HepG2 (cell line): Measurements from ENCODE around the gene C19orf85. TPM values are rescaled to one million over a fixed set of nuclear protein-coding genes. Genes with fewer than 3 reads are reported as not detected.

Source experiments
- CCAR2 ChIP-seq: fragments of 200-400 bp; formaldehyde crosslinking; optimal IDR thresholded peaks from 2 replicates; pipeline ENCODE3; 2018; ENCODE audit warnings: low read depth, mild to moderate bottlenecking, low read length, moderate library complexity
- RORA ChIP-seq: sonication (generic); formaldehyde crosslinking; IDR thresholded peaks from 2 replicates; pipeline ENCODE4 v1.5.0; 2020; ENCODE audit warnings: mild to moderate bottlenecking, missing genetic modification reagents, moderate library complexity
- SETDB1 ChIP-seq: sonication (generic); formaldehyde crosslinking; IDR thresholded peaks from 2 replicates; pipeline ENCODE4 v1.5.1; 2020; ENCODE audit warnings: missing genetic modification reagents, mild to moderate bottlenecking, borderline replicate concordance
- ZBTB7B ChIP-seq: sonication (generic); formaldehyde crosslinking; IDR thresholded peaks from 2 replicates; pipeline ENCODE4 v1.4.0; 2020; ENCODE audit warnings: missing genetic modification reagents
- ZNF33B ChIP-seq: sonication (generic); formaldehyde crosslinking; IDR thresholded peaks from 2 replicates; pipeline ENCODE4 v1.5.1; 2020; ENCODE audit warnings: mild to moderate bottlenecking, missing genetic modification reagents
- ZNF572 ChIP-seq: sonication (generic); formaldehyde crosslinking; IDR thresholded peaks from 2 replicates; pipeline ENCODE4 v1.5.1; 2020; ENCODE audit warnings: mild to moderate bottlenecking, missing genetic modification reagents
- ZNF574 ChIP-seq: sonication (generic); formaldehyde crosslinking; IDR thresholded peaks from 2 replicates; pipeline ENCODE4 v1.4.0; 2020; ENCODE audit warnings: missing genetic modification reagents
- ZNF678 ChIP-seq: sonication (generic); formaldehyde crosslinking; IDR thresholded peaks from 2 replicates; pipeline ENCODE4 v1.4.0; 2020; ENCODE audit warnings: mild to moderate bottlenecking, missing genetic modification reagents
- polyA plus RNA-seq, 8 experiments: library from polyadenylated mRNA; depleted of rRNA in 3 of 8; stranded (reverse) in 7 of 8; unstranded in 1 of 8; fragments of >200 nt; fragmentation: Illumina TruSeq in 4 of 8; extraction: Trizol in 4 of 8; gene quantifications; 2 replicates each; pipeline versions ENCODE4 v1.2.1 to v1.2.3, GENCODE V29; 2011 to 2016; ENCODE audit warnings: low read depth in 4 of 8, missing spikeins in 1 of 8, mixed read lengths in 1 of 8; ENCODE audit not compliant: insufficient read depth in 1 of 8
- total RNA-seq, 5 experiments: library from RNA; depleted of rRNA; stranded (reverse); fragments of >200 nt; fragmentation: Illumina TruSeq; extraction: Trizol; gene quantifications; 2 replicates each; pipeline ENCODE4 v1.2.3, GENCODE V29; 2016; ENCODE audit warnings: low read depth in 1 of 5
- TF ChIP-seq, protein P1 (sequence below), 2 experiments: sonication (generic) in 1 of 2; formaldehyde crosslinking in 1 of 2; IDR thresholded peaks; 2 replicates each; pipeline versions ENCODE4 v1.6.1 to v1.9.0; 2014 to 2022; ENCODE audit warnings: antibody characterized with exemption in 1 of 2, borderline replicate concordance in 1 of 2, inconsistent platforms in 1 of 2, low read depth in 1 of 2, missing genetic modification reagents in 1 of 2
- TF ChIP-seq, protein P2 (sequence below): sonication (generic); formaldehyde crosslinking; conservative IDR thresholded peaks from 2 replicates; pipeline ENCODE4 v1.4.0; 2020; ENCODE audit warnings: missing genetic modification reagents
- TF ChIP-seq, protein P3 (sequence below): sonication (generic); formaldehyde crosslinking; IDR thresholded peaks from 2 replicates; pipeline ENCODE4 v1.4.0; 2020; ENCODE audit warnings: missing genetic modification reagents
- TF ChIP-seq, protein P4 (sequence below), 2 experiments: IDR thresholded peaks; 2 replicates each; pipeline ENCODE4 v1.6.1; 2011 to 2012; ENCODE audit warnings: low read length in 2 of 2, borderline replicate concordance in 1 of 2, low read depth in 1 of 2, mild to moderate bottlenecking in 1 of 2, moderate library complexity in 1 of 2

C19orf85 gene
- total and polyA plus RNA-seq, 2 of the 13 experiments (the other 11 are each of a cell fraction or from before 2014, with no cell fraction given), result not detected

- TF ChIP-seq ZNF574 (CRISPR knock-in tag) (peak; percentile 34; the same call in 1 of the 2 replicates), CCAR2 (no peak), RORA (CRISPR knock-in tag) (no peak), ZNF572 (CRISPR knock-in tag) (no peak), ZBTB7B (peak; percentile 49; the same call in 1 of the 2 replicates), ZNF678 (no peak), SETDB1 (CRISPR knock-in tag) (no peak), ZNF33B (CRISPR knock-in tag) (no peak)
- TF ChIP-seq, protein P1, sequence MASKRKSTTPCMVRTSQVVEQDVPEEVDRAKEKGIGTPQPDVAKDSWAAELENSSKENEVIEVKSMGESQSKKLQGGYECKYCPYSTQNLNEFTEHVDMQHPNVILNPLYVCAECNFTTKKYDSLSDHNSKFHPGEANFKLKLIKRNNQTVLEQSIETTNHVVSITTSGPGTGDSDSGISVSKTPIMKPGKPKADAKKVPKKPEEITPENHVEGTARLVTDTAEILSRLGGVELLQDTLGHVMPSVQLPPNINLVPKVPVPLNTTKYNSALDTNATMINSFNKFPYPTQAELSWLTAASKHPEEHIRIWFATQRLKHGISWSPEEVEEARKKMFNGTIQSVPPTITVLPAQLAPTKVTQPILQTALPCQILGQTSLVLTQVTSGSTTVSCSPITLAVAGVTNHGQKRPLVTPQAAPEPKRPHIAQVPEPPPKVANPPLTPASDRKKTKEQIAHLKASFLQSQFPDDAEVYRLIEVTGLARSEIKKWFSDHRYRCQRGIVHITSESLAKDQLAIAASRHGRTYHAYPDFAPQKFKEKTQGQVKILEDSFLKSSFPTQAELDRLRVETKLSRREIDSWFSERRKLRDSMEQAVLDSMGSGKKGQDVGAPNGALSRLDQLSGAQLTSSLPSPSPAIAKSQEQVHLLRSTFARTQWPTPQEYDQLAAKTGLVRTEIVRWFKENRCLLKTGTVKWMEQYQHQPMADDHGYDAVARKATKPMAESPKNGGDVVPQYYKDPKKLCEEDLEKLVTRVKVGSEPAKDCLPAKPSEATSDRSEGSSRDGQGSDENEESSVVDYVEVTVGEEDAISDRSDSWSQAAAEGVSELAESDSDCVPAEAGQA (IDR thresholded peaks at IDR 0.05; ENCODE audit: low read depth), result no peak
- TF ChIP-seq, protein P1 (CRISPR knock-in tag; IDR thresholded peaks at IDR 0.05; ENCODE audit: borderline replicate concordance), result no peak
- TF ChIP-seq, protein P2, sequence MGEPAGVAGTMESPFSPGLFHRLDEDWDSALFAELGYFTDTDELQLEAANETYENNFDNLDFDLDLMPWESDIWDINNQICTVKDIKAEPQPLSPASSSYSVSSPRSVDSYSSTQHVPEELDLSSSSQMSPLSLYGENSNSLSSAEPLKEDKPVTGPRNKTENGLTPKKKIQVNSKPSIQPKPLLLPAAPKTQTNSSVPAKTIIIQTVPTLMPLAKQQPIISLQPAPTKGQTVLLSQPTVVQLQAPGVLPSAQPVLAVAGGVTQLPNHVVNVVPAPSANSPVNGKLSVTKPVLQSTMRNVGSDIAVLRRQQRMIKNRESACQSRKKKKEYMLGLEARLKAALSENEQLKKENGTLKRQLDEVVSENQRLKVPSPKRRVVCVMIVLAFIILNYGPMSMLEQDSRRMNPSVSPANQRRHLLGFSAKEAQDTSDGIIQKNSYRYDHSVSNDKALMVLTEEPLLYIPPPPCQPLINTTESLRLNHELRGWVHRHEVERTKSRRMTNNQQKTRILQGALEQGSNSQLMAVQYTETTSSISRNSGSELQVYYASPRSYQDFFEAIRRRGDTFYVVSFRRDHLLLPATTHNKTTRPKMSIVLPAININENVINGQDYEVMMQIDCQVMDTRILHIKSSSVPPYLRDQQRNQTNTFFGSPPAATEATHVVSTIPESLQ (CRISPR knock-in tag), result no peak
- TF ChIP-seq, protein P3, sequence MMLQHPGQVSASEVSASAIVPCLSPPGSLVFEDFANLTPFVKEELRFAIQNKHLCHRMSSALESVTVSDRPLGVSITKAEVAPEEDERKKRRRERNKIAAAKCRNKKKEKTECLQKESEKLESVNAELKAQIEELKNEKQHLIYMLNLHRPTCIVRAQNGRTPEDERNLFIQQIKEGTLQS (CRISPR knock-in tag), result no peak
- TF ChIP-seq, protein P4, sequence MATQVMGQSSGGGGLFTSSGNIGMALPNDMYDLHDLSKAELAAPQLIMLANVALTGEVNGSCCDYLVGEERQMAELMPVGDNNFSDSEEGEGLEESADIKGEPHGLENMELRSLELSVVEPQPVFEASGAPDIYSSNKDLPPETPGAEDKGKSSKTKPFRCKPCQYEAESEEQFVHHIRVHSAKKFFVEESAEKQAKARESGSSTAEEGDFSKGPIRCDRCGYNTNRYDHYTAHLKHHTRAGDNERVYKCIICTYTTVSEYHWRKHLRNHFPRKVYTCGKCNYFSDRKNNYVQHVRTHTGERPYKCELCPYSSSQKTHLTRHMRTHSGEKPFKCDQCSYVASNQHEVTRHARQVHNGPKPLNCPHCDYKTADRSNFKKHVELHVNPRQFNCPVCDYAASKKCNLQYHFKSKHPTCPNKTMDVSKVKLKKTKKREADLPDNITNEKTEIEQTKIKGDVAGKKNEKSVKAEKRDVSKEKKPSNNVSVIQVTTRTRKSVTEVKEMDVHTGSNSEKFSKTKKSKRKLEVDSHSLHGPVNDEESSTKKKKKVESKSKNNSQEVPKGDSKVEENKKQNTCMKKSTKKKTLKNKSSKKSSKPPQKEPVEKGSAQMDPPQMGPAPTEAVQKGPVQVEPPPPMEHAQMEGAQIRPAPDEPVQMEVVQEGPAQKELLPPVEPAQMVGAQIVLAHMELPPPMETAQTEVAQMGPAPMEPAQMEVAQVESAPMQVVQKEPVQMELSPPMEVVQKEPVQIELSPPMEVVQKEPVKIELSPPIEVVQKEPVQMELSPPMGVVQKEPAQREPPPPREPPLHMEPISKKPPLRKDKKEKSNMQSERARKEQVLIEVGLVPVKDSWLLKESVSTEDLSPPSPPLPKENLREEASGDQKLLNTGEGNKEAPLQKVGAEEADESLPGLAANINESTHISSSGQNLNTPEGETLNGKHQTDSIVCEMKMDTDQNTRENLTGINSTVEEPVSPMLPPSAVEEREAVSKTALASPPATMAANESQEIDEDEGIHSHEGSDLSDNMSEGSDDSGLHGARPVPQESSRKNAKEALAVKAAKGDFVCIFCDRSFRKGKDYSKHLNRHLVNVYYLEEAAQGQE (IDR thresholded peaks at IDR 0.05; ENCODE audit: borderline replicate concordance in 1 of 2, low read depth in 1 of 2, low read length in 2 of 2), result no peak
These were observed 2.9 kb upstream of the C19orf85 start (continued) for GRCh38 chr19:55467236-55468053.
